Tibial nerve (tissue), 4 donors: ENCODE results near the gene TNNC1.

Source experiments
- EP300 ChIP-seq, 2 donors: sonication (generic); formaldehyde crosslinking; IDR thresholded peaks; one replicate each; pipeline ENCODE4 v1.6.1; 2017; ENCODE audit warnings: antibody characterized with exemption in 2 of 2, mild to moderate bottlenecking in 1 of 2
- POLR2A ChIP-seq, 2 donors: fragments of 450-650 bp; IDR thresholded peaks; one replicate each; pipeline ENCODE4 v1.6.1; 2017; ENCODE audit warnings: antibody characterized with exemption in 2 of 2, mild to moderate bottlenecking in 2 of 2, moderate library complexity in 2 of 2
- TF ChIP-seq, protein P1 (sequence below), 5 experiments: fragments of 200-600 bp in 3 of 5; fragments of 450-650 bp in 2 of 5; sonication (generic) in 3 of 5; IDR thresholded peaks; one replicate each; pipeline ENCODE4 v1.5.1; 2016 to 2019; ENCODE audit warnings: antibody characterized with exemption in 5 of 5, mild to moderate bottlenecking in 3 of 5, moderate library complexity in 2 of 5

DNA sequence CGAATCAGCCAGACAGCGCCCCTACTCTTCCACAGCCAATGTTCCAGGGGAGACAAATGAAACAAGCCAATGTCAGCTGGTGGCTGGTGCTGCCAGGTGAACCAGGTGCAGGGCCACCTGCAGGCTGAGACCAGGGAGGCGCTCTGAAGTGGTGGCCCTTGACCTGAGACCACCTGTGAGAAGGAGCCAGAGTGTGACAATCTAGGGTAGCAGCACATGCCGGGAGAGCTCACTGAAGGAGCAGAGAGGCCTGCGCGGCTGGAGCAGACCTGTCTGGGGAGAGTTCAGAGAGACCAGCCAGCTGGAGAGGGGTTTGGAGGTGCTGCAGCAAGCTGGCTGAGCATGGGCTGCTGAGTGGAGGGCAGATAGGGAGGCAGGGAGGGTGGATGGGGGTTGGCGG, 40.6 kb upstream of the TNNC1 start:
- TF ChIP-seq, protein P1, sequence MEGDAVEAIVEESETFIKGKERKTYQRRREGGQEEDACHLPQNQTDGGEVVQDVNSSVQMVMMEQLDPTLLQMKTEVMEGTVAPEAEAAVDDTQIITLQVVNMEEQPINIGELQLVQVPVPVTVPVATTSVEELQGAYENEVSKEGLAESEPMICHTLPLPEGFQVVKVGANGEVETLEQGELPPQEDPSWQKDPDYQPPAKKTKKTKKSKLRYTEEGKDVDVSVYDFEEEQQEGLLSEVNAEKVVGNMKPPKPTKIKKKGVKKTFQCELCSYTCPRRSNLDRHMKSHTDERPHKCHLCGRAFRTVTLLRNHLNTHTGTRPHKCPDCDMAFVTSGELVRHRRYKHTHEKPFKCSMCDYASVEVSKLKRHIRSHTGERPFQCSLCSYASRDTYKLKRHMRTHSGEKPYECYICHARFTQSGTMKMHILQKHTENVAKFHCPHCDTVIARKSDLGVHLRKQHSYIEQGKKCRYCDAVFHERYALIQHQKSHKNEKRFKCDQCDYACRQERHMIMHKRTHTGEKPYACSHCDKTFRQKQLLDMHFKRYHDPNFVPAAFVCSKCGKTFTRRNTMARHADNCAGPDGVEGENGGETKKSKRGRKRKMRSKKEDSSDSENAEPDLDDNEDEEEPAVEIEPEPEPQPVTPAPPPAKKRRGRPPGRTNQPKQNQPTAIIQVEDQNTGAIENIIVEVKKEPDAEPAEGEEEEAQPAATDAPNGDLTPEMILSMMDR (IDR thresholded peaks at IDR 0.05): no peak
- TF ChIP-seq POLR2A (IDR thresholded peaks at IDR 0.05) (no peak), EP300 (IDR thresholded peaks at IDR 0.05) (no peak)
